Activated CD4-positive, alpha-beta memory T cell treated with anti-CD3 and anti-CD28 coated beads for 36 hours (primary cell): ENCODE results near the gene NGRN. TPM values are rescaled to one million over a fixed set of nuclear protein-coding genes. Genes with fewer than 3 reads are reported as not detected.
A peak's percentile ranks its signal among the peaks of the same experiment; 100 is the strongest.

Experiments used
- CTCF ChIA-PET: fragments of 350-600 bp; sonication (Branson Sonifier 250); formaldehyde crosslinking; loops from one replicate; lab custom pipeline; 2021; ENCODE audit warnings: antibody characterized with exemption, inconsistent platforms; lab: Charles Lee
- POLR2A ChIA-PET: fragments of 350-600 bp; sonication (Branson Sonifier 250); formaldehyde crosslinking; loops from one replicate; lab custom pipeline; 2021; ENCODE audit warnings: antibody characterized with exemption; lab: Charles Lee
- DNase-seq: peaks from one replicate; pipeline ENCODE4 v3.0.0-alpha.2; 2020
- H3K27ac Mint-ChIP-seq: one replicate; pipeline ENCODE4 v1.8.0; 2021; ENCODE audit warnings: mixed read lengths
- H3K27me3 Mint-ChIP-seq: one replicate; pipeline ENCODE4 v1.8.0; 2021; ENCODE audit warnings: mixed read lengths
- H3K36me3 Mint-ChIP-seq: one replicate; pipeline ENCODE4 v1.8.0; 2021; ENCODE audit warnings: mixed read lengths
- H3K4me1 Mint-ChIP-seq: one replicate; pipeline ENCODE4 v1.8.0; 2021; ENCODE audit warnings: low read depth, mixed read lengths
- H3K4me3 Mint-ChIP-seq: one replicate; pipeline ENCODE4 v1.8.0; 2021; ENCODE audit warnings: mild to moderate bottlenecking, mixed read lengths
- H3K9me3 Mint-ChIP-seq: one replicate; pipeline ENCODE4 v1.8.0; 2021; ENCODE audit warnings: mixed read lengths
- intact Hi-C: fragments of 100-400 bp; cut with micrococcal nuclease; formaldehyde crosslinking; loops from one replicate; pipeline ENCODE4 v1.15.1; 2023
- total RNA-seq, 2 experiments: library from RNA; stranded (reverse); gene quantifications; one replicate each; pipeline ENCODE4 v1.2.3, GENCODE V29; 2021

Gene NGRN
- total RNA-seq, 2 experiments from 2014 or later, result 25.3 to 28.6 TPM

GRCh38 chr15:90227816-90228772, 37.4 kb upstream of the NGRN start:
- H3K4me1 Mint-ChIP-seq, result peaks cover 36% of the 10 kb centered on the region
- no peaks in the 10 kb centered on the region for H3K27me3 Mint-ChIP-seq
- peaks cover 30% of the 10 kb centered on the region for H3K36me3 Mint-ChIP-seq

GRCh38 chr15:90228960-90229359, 36.5 kb upstream of the NGRN start:
- Mint-ChIP-seq H3K4me3 (no peak overlapping the region), H3K27ac (peak overlapping the region; percentile 69), H3K36me3 (peaks cover 30% of the 10 kb centered on the region), H3K27me3 (no peaks in the 10 kb centered on the region), H3K9me3 (no peaks in the 10 kb centered on the region), H3K4me1 (peaks cover 36% of the 10 kb centered on the region)
- DNase-seq, result no peak
- ChIA-PET CTCF (interaction anchor here (0.5 kb wide), 1 partner anchor 701 kb away, joined by 4 read pairs; no protein-coding TSS in a partner anchor), POLR2A (interaction anchor here (1.3 kb wide), 1 partner anchor 26 kb away, joined by 3 read pairs; no protein-coding TSS in a partner anchor)
- intact Hi-C loops, result no loop called here

More at GRCh38 chr15:90227816-90228772, 37.4 kb upstream of the NGRN start:
- intact Hi-C loops, result no loop called here
- DNase-seq, result no peak
- POLR2A ChIA-PET, result interaction anchor here (1.3 kb wide), 1 partner anchor 25 kb away, joined by 3 read pairs; no protein-coding TSS in a partner anchor
- Mint-ChIP-seq H3K4me3 (no peak overlapping the region), H3K9me3 (no peaks in the 10 kb centered on the region), H3K27ac (no peak overlapping the region)
- CTCF ChIA-PET, result no interaction called here

- POLR2A ChIA-PET, result interaction anchor here (0.9 to 4.7 kb wide), 3 partner anchors 18 to 337 kb away, joined by 3 to 30 read pairs (median 5); partner anchors contain the start of genes AP3S2 and NGRN
- CTCF ChIA-PET, result interaction anchor here (0.6 to 4.3 kb wide), 4 partner anchors 9 to 276 kb away, joined by 4 to 18 read pairs (median 10); no protein-coding TSS in a partner anchor
- peak overlapping the region; percentile 92 for H3K27ac Mint-ChIP-seq
- intact Hi-C loops, result loop anchor here (2.0 to 5.0 kb wide), 4 partner anchors 133 to 702 kb away; partner anchors contain the start of genes AP3S2, HDDC3 and IQGAP1
- H3K36me3 Mint-ChIP-seq, result peaks cover 30% of the 10 kb centered on the region
- H3K4me1 Mint-ChIP-seq, result peaks cover 44% of the 10 kb centered on the region
- no peaks in the 10 kb centered on the region for H3K27me3 Mint-ChIP-seq
- no peaks in the 10 kb centered on the region for H3K9me3 Mint-ChIP-seq
- DNase-seq, result no peak
- peak overlapping the region; percentile 26 for H3K4me3 Mint-ChIP-seq
These were observed 35.4 kb upstream of the NGRN start for GRCh38 chr15:90230071-90230494.

- peaks cover 30% of the 10 kb centered on the region for H3K36me3 Mint-ChIP-seq
- H3K27ac Mint-ChIP-seq, result peak overlapping the region; percentile 92
- ChIA-PET CTCF (interaction anchor here (0.6 to 4.3 kb wide), 7 partner anchors 9 to 469 kb away, joined by 3 to 18 read pairs (median 5); partner anchors contain the start of gene SEMA4B), POLR2A (interaction anchor here (0.6 to 4.7 kb wide), 4 partner anchors 18 to 702 kb away, joined by 3 to 30 read pairs (median 4); partner anchors contain the start of genes AP3S2, HDDC3 and NGRN)
- H3K9me3 Mint-ChIP-seq, result no peaks in the 10 kb centered on the region
- H3K27me3 Mint-ChIP-seq, result no peaks in the 10 kb centered on the region
- H3K4me3 Mint-ChIP-seq, result peak overlapping the region; percentile 94
- intact Hi-C loops, result loop anchor here (2.0 to 5.0 kb wide), 4 partner anchors 134 to 702 kb away; partner anchors contain the start of genes AP3S2, HDDC3 and IQGAP1
- H3K4me1 Mint-ChIP-seq, result peaks cover 45% of the 10 kb centered on the region
- DNase-seq, result no peak
These were observed 34.9 kb upstream of the NGRN start for GRCh38 chr15:90230610-90231009.

GRCh38 chr15:90231028-90232017, 34.1 kb upstream of the NGRN start:
- ChIA-PET CTCF (interaction anchor here (0.7 to 4.3 kb wide), 13 partner anchors 10 to 470 kb away, joined by 3 to 18 read pairs (median 4); partner anchors contain the start of genes IDH2 and SEMA4B), POLR2A (interaction anchor here (0.5 to 4.7 kb wide), 7 partner anchors 9 to 701 kb away, joined by 3 to 30 read pairs (median 4); partner anchors contain the start of genes AP3S2, HDDC3, NGRN and SEMA4B)
- Mint-ChIP-seq H3K27me3 (no peaks in the 10 kb centered on the region), H3K36me3 (peaks cover 34% of the 10 kb centered on the region), H3K27ac (peak overlapping the region; percentile 92), H3K9me3 (no peaks in the 10 kb centered on the region), H3K4me3 (peak overlapping the region; percentile 94), H3K4me1 (peaks cover 48% of the 10 kb centered on the region)
- DNase-seq, result peak; percentile 88
- intact Hi-C loops, result loop anchor here (2.0 to 5.0 kb wide), 6 partner anchors 55 to 701 kb away; partner anchors contain the start of genes AP3S2, HDDC3 and IQGAP1

- peaks cover 49% of the 10 kb centered on the region for H3K4me1 Mint-ChIP-seq
- H3K27me3 Mint-ChIP-seq, result no peaks in the 10 kb centered on the region
- POLR2A ChIA-PET, result interaction anchor here (0.7 to 4.7 kb wide), 7 partner anchors 11 to 83 kb away, joined by 3 to 30 read pairs (median 13); partner anchors contain the start of genes NGRN, SEMA4B and TTLL13
- intact Hi-C loops, result loop anchor here (2.0 to 5.0 kb wide), 5 partner anchors 55 to 700 kb away; partner anchors contain the start of genes AP3S2, HDDC3 and IQGAP1
- CTCF ChIA-PET, result interaction anchor here (0.6 to 4.3 kb wide), 13 partner anchors 11 to 136 kb away, joined by 3 to 18 read pairs (median 3); partner anchors contain the start of genes IDH2 and SEMA4B
- H3K9me3 Mint-ChIP-seq, result no peaks in the 10 kb centered on the region
- peaks cover 34% of the 10 kb centered on the region for H3K36me3 Mint-ChIP-seq
- H3K4me3 Mint-ChIP-seq, result peak overlapping the region; percentile 94
- DNase-seq, result peak; percentile 43
- peak overlapping the region; percentile 92 for H3K27ac Mint-ChIP-seq
These were observed 33.3 kb upstream of the NGRN start for GRCh38 chr15:90232196-90232595.

- H3K36me3 Mint-ChIP-seq, result peaks cover 34% of the 10 kb centered on the region
- H3K27ac Mint-ChIP-seq, result peak overlapping the region; percentile 92
- intact Hi-C loops, result loop anchor here (1.0 to 5.0 kb wide), 6 partner anchors 54 to 699 kb away; partner anchors contain the start of genes AP3S2, HDDC3 and IQGAP1
- POLR2A ChIA-PET, result interaction anchor here (1.1 to 4.7 kb wide), 10 partner anchors 11 to 702 kb away, joined by 3 to 30 read pairs (median 7); partner anchors contain the start of genes AP3S2, MAN2A2, NGRN and SEMA4B
- CTCF ChIA-PET, result interaction anchor here (0.6 to 4.3 kb wide), 11 partner anchors 12 to 130 kb away, joined by 3 to 18 read pairs (median 4); partner anchors contain the start of genes IDH2 and TTLL13
- H3K4me3 Mint-ChIP-seq, result peak overlapping the region; percentile 94
- H3K4me1 Mint-ChIP-seq, result peaks cover 49% of the 10 kb centered on the region
- no peaks in the 10 kb centered on the region for H3K27me3 Mint-ChIP-seq
- DNase-seq, result no peak
- no peaks in the 10 kb centered on the region for H3K9me3 Mint-ChIP-seq
These were observed 32.5 kb upstream of the NGRN start for GRCh38 chr15:90232941-90233386.

GRCh38 chr15:90233387-90234095, 31.9 kb upstream of the NGRN start, which contains the start of gene CIB1:
TSS of gene CIB1 (minus strand) at chr15:90233941. CDS start at chr15:90233885, 56 bp downstream.
- Mint-ChIP-seq H3K27ac (peak within 1 kb of the TSS; percentile 92), H3K27me3 (no peaks in the 10 kb centered on the region), H3K4me3 (peak within 1 kb of the TSS; percentile 94), H3K36me3 (peaks cover 39% of the 10 kb centered on the region), H3K4me1 (peaks cover 54% of the 10 kb centered on the region), H3K9me3 (no peaks in the 10 kb centered on the region)
- CTCF ChIA-PET, result interaction anchor here (0.7 to 4.3 kb wide), 11 partner anchors 12 to 131 kb away, joined by 3 to 18 read pairs (median 4); partner anchors contain the start of genes IDH2 and TTLL13
- POLR2A ChIA-PET, result interaction anchor here (0.5 to 4.7 kb wide), 15 partner anchors 10 to 702 kb away, joined by 3 to 30 read pairs (median 4); partner anchors contain the start of genes AP3S2, MAN2A2, NGRN and SEMA4B
- DNase-seq, result peak; percentile 99
- intact Hi-C loops, result loop anchor here (1.0 to 5.0 kb wide), 8 partner anchors 32 to 699 kb away; partner anchors contain the start of genes AP3S2, HDDC3, IQGAP1 and NGRN
